OCI-M1 (cell line): ENCODE measurements around the gene CIT.
"Not testable (repeated sequence)": the region's sequence is repeated elsewhere in the genome, so short reads cannot be mapped to it uniquely, and the experiment has no call there.

Experiments used
- DNase-seq: peaks from one replicate; lab custom pipeline; 2025; lab: John Stamatoyannopoulos, UW

CIT gene

GRCh38 chr12:119735079-119735478 lies 142.0 kb downstream of the CIT start:
- DNase-seq: no peak

GRCh38 chr12:119730381-119730780 lies 146.7 kb downstream of the CIT start:
- DNase-seq: no peak

GRCh38 chr12:119729871-119730270 lies 147.2 kb downstream of the CIT start:
- DNase-seq: no peak

- DNase-seq: no peak
Measured at GRCh38 chr12:119728444-119728745, 148.7 kb downstream of the CIT start.

GRCh38 chr12:119727600-119728443 lies 149.3 kb downstream of the CIT start:
- no peak for DNase-seq

- no peak for DNase-seq
Measured at GRCh38 chr12:119725523-119725922, 151.6 kb downstream of the CIT start.

- no peak for DNase-seq
Measured at GRCh38 chr12:119721306-119721705, 155.8 kb downstream of the CIT start.

- no peak for DNase-seq
Measured at GRCh38 chr12:119720349-119720748, 156.8 kb downstream of the CIT start.

GRCh38 chr12:119718141-119718540 lies 159.0 kb downstream of the CIT start:
- no peak for DNase-seq

GRCh38 chr12:119715268-119715620 lies 161.9 kb downstream of the CIT start:
- DNase-seq: no peak

GRCh38 chr12:119714614-119715267 lies 162.4 kb downstream of the CIT start:
- DNase-seq: no peak

- no peak for DNase-seq
Measured at GRCh38 chr12:119713551-119714031, 163.5 kb downstream of the CIT start.

GRCh38 chr12:119712721-119713120 lies 164.4 kb downstream of the CIT start:
- no peak for DNase-seq

GRCh38 chr12:119711693-119712092 lies 165.4 kb downstream of the CIT start:
- DNase-seq: no peak

- DNase-seq: no peak
Measured at GRCh38 chr12:119710965-119711551, 166.1 kb downstream of the CIT start.

- no peak for DNase-seq
Measured at GRCh38 chr12:119710374-119710964, 166.7 kb downstream of the CIT start.

- DNase-seq: not testable (repeated sequence)
Measured at GRCh38 chr12:119706427-119706826, 170.7 kb downstream of the CIT start.

- DNase-seq: no peak
Measured at GRCh38 chr12:119705182-119705581, 171.9 kb downstream of the CIT start.

GRCh38 chr12:119704065-119704747 lies 172.9 kb downstream of the CIT start:
- no peak for DNase-seq

- no peak for DNase-seq
Measured at GRCh38 chr12:119700078-119700477, 177.0 kb downstream of the CIT start.

- no peak for DNase-seq
Measured at GRCh38 chr12:119699199-119699760, 177.8 kb downstream of the CIT start.

GRCh38 chr12:119696943-119697342 lies 180.2 kb downstream of the CIT start:
- no peak for DNase-seq
